GM19455 (cell line): Measurements from ENCODE around the gene PPFIA2.

Source experiments
- ATAC-seq: cut with Tn5 transposase; IDR thresholded peaks from one replicate; pipeline ENCODE4 v1.9.1; 2021; ENCODE audit not compliant: unreplicated experiment

Gene PPFIA2

GRCh38 chr12:81564237-81564636 lies 194.9 kb downstream of the PPFIA2 start:
- no peak for ATAC-seq

- ATAC-seq, result no peak
Measured at GRCh38 chr12:81558031-81558430, 201.1 kb downstream of the PPFIA2 start.

- no peak for ATAC-seq
Measured at GRCh38 chr12:81546811-81547210, 212.3 kb downstream of the PPFIA2 start.

GRCh38 chr12:81543621-81544139 lies 215.5 kb downstream of the PPFIA2 start:
- ATAC-seq, result no peak

GRCh38 chr12:81542065-81543010 lies 216.8 kb downstream of the PPFIA2 start:
- no peak for ATAC-seq

GRCh38 chr12:81541121-81541520 lies 218.0 kb downstream of the PPFIA2 start:
- ATAC-seq, result no peak

- no peak for ATAC-seq
Measured at GRCh38 chr12:81539279-81539678, 219.9 kb downstream of the PPFIA2 start.

- no peak for ATAC-seq
Measured at GRCh38 chr12:81533054-81533453, 226.1 kb downstream of the PPFIA2 start.

- no peak for ATAC-seq
Measured at GRCh38 chr12:81530352-81530751, 228.8 kb downstream of the PPFIA2 start.

- ATAC-seq, result peak; percentile 74
Measured at GRCh38 chr12:81520064-81520945, 238.8 kb downstream of the PPFIA2 start.

- ATAC-seq, result no peak
Measured at GRCh38 chr12:81518638-81519037, 240.5 kb downstream of the PPFIA2 start.

- ATAC-seq, result no peak
Measured at GRCh38 chr12:81517296-81517695, 241.9 kb downstream of the PPFIA2 start.

- no peak for ATAC-seq
Measured at GRCh38 chr12:81502912-81503695, 256.0 kb downstream of the PPFIA2 start.

- ATAC-seq, result no peak
Measured at GRCh38 chr12:81500788-81501187, 258.4 kb downstream of the PPFIA2 start.

GRCh38 chr12:81499809-81500208 lies 259.3 kb downstream of the PPFIA2 start:
- no peak for ATAC-seq

GRCh38 chr12:81492131-81492720 lies 266.9 kb downstream of the PPFIA2 start:
- no peak for ATAC-seq

- no peak for ATAC-seq
Measured at GRCh38 chr12:81472934-81473333, 286.2 kb downstream of the PPFIA2 start.

- no peak for ATAC-seq
Measured at GRCh38 chr12:81470923-81471322, 288.2 kb downstream of the PPFIA2 start.

- ATAC-seq, result no peak
Measured at GRCh38 chr12:81468206-81468605, 290.9 kb downstream of the PPFIA2 start.

GRCh38 chr12:81465876-81466275 lies 293.3 kb downstream of the PPFIA2 start:
- ATAC-seq, result no peak
